ENCODE measurements around the gene CALN1. TPM values are rescaled to one million over a fixed set of nuclear protein-coding genes. Genes with fewer than 3 reads are reported as not detected.

CALN1 gene
- total and polyA plus RNA-seq, 2 experiments from 2014 or later: 7.6 to 14.5 TPM

- Histone ChIP-seq H3K9me2 (ENCODE audit: insufficient read depth) (0 out of 2 replicates have a peak, but pooled peaks cover 8% of the 10 kb centered on the region), H3K27ac (ENCODE audit: low read depth) (no peak overlapping the region), H3K4me3 (no peak overlapping the region), H4K20me1 (replicated peaks; ENCODE audit: insufficient read depth) (no peaks in the 10 kb centered on the region), H3F3A (replicated peaks; ENCODE audit: low read depth) (no peaks in the 10 kb centered on the region), H3K27me3 (ENCODE audit: insufficient read depth) (no peaks in the 10 kb centered on the region), H3K4me1 (ENCODE audit: insufficient read depth) (peaks cover 38% of the 10 kb centered on the region), H2AFZ (no peak overlapping the region), H3K79me2 (replicated peaks; ENCODE audit: insufficient read depth) (peaks cover 9% of the 10 kb centered on the region; the same call in 1 of the 2 replicates), H3K4me2 (no peak overlapping the region), H3K36me3 (ENCODE audit: insufficient read depth) (no peaks in the 10 kb centered on the region; the same call in 1 of the 2 replicates)
- DNase-seq (ENCODE audit: low spot score) (peak; percentile 54), ATAC-seq (peak; percentile 82)
- Mint-ChIP-seq H3K4me1 (peaks cover 57% of the 10 kb centered on the region), H3K9me3 (peaks cover 6% of the 10 kb centered on the region; the same call in 2 of the 3 replicates), H3K4me3 (no peak overlapping the region), H3K27ac (0 out of 2 replicates have a peak overlapping the region, but pooled peaks have one; percentile 74), H3K27me3 (ENCODE audit: insufficient read depth, low read depth, poor library complexity) (peaks cover 10% of the 10 kb centered on the region), H3K36me3 (ENCODE audit: low read depth) (peaks cover 42% of the 10 kb centered on the region)
- TF ChIP-seq JUNB (IDR thresholded peaks at IDR 0.05; ENCODE audit: unreplicated experiment) (no peak), ZNF462 (CRISPR knock-in tag; IDR thresholded peaks at IDR 0.05) (peak; percentile 84; the same call in 1 of the 2 replicates)
Observed at GRCh38 chr7:72265071-72265904, 146.8 kb downstream of the CALN1 start.

- H4K20me1 ChIP-seq (replicated peaks; ENCODE audit: insufficient read depth): no peaks in the 10 kb centered on the region
- no peak for ATAC-seq
- H3K4me1 ChIP-seq (ENCODE audit: insufficient read depth): peaks cover 13% of the 10 kb centered on the region
- no peaks in the 10 kb centered on the region for H3F3A ChIP-seq (replicated peaks; ENCODE audit: low read depth)
- H3K4me3 Mint-ChIP-seq: no peak overlapping the region
- H3K36me3 ChIP-seq (ENCODE audit: insufficient read depth): no peaks in the 10 kb centered on the region
- H3K27me3 ChIP-seq (ENCODE audit: insufficient read depth): no peaks in the 10 kb centered on the region
- H3K27me3 Mint-ChIP-seq (ENCODE audit: insufficient read depth, low read depth, poor library complexity): no peaks in the 10 kb centered on the region
- 0 out of 2 replicates have a peak, but pooled peaks cover 8% of the 10 kb centered on the region for H3K9me2 ChIP-seq (ENCODE audit: insufficient read depth)
- H3K4me1 Mint-ChIP-seq: peaks cover 21% of the 10 kb centered on the region
- no peak for TF ChIP-seq EZH2phosphoT487 (IDR thresholded peaks at IDR 0.05; ENCODE audit: unreplicated experiment)
- TF ChIP-seq STAT1 (IDR thresholded peaks at IDR 0.05; ENCODE audit: unreplicated experiment): no peak
- H2AFZ ChIP-seq: no peak overlapping the region
- H3K79me2 ChIP-seq (replicated peaks; ENCODE audit: insufficient read depth): peaks cover 35% of the 10 kb centered on the region
- H3K27ac Mint-ChIP-seq: peak overlapping the region; percentile 10; the same call in 1 of the 2 replicates
- H3K36me3 Mint-ChIP-seq (ENCODE audit: low read depth): peaks cover 38% of the 10 kb centered on the region
- no peak overlapping the region for H3K4me2 ChIP-seq
- no peak overlapping the region for H3K4me3 ChIP-seq
- no peak overlapping the region for H3K27ac ChIP-seq (ENCODE audit: low read depth)
- H3K9me3 Mint-ChIP-seq: peaks cover 13% of the 10 kb centered on the region; the same call in 2 of the 3 replicates
- DNase-seq (ENCODE audit: low spot score): no peak
Observed at GRCh38 chr7:72260406-72260805, 151.7 kb downstream of the CALN1 start.

All from GM23338 (cell line).